H9 (cell line): ENCODE results near the gene SP4. TPM values are rescaled to one million over a fixed set of nuclear protein-coding genes. Genes with fewer than 3 reads are reported as not detected.

ENCODE experiments used
- DNase-seq: peaks from one replicate; pipeline ENCODE4 v3.0.0-alpha.2; 2017
- H2AFZ ChIP-seq: one replicate; pipeline ENCODE4 v1.6.1; 2013; ENCODE audit warnings: mild to moderate bottlenecking, low read length, control low read depth, moderate library complexity
- H2AK5ac ChIP-seq: 2 replicates; pipeline ENCODE4 v1.6.1; 2013; ENCODE audit warnings: low read length, control low read depth, mixed read lengths; ENCODE audit not compliant: insufficient read length
- H2BK120ac ChIP-seq: one replicate; pipeline ENCODE4 v1.6.1; 2013; ENCODE audit warnings: low read depth, mild to moderate bottlenecking, low read length, control low read depth, inconsistent platforms; ENCODE audit not compliant: poor library complexity, severe bottlenecking
- H2BK12ac ChIP-seq: 2 replicates; pipeline ENCODE4 v1.6.1; 2013; ENCODE audit warnings: low read length, control low read depth, mixed read lengths, low read depth; ENCODE audit not compliant: insufficient read length
- H2BK15ac ChIP-seq: 2 replicates; pipeline ENCODE4 v1.6.1; 2013; ENCODE audit warnings: low read depth, low read length, control low read depth
- H2BK20ac ChIP-seq: one replicate; pipeline ENCODE4 v1.6.1; 2013; ENCODE audit warnings: low read depth, mild to moderate bottlenecking, low read length, control low read depth, inconsistent platforms; ENCODE audit not compliant: poor library complexity, severe bottlenecking
- H2BK5ac ChIP-seq: 2 replicates; pipeline ENCODE4 v1.6.1; 2013; ENCODE audit warnings: low read length, control low read depth, mixed read lengths; ENCODE audit not compliant: insufficient read length
- H3K14ac ChIP-seq: 2 replicates; pipeline ENCODE4 v1.6.1; 2013; ENCODE audit warnings: low read length, control low read depth; ENCODE audit not compliant: insufficient read depth
- H3K18ac ChIP-seq: 2 replicates; pipeline ENCODE4 v1.6.1; 2013; ENCODE audit warnings: low read depth, mild to moderate bottlenecking, mixed read lengths, low read length, control low read depth; ENCODE audit not compliant: insufficient read length
- H3K23ac ChIP-seq: 2 replicates; pipeline ENCODE4 v1.6.1; 2013; ENCODE audit warnings: low read length, control low read depth, mixed read lengths, low read depth; ENCODE audit not compliant: insufficient read length
- H3K23me2 ChIP-seq: 2 replicates; pipeline ENCODE4 v1.6.1; 2013; ENCODE audit warnings: low read depth, mild to moderate bottlenecking, mixed read lengths, low read length, control low read depth; ENCODE audit not compliant: insufficient read length, poor library complexity, severe bottlenecking
- H3K27ac ChIP-seq: 2 replicates; pipeline ENCODE4 v1.5.1; 2013; ENCODE audit warnings: low read length, control low read depth, mixed read lengths, low read depth; ENCODE audit not compliant: insufficient read length
- H3K27me3 ChIP-seq: 2 replicates; pipeline ENCODE4 v1.6.1; 2013; ENCODE audit warnings: low read length, control low read depth, inconsistent platforms; ENCODE audit not compliant: insufficient read depth
- H3K4ac ChIP-seq: 2 replicates; pipeline ENCODE4 v1.6.1; 2013; ENCODE audit warnings: low read depth, mild to moderate bottlenecking, control low read depth, inconsistent platforms, low read length, moderate library complexity
- H3K4me1 ChIP-seq: 2 replicates; pipeline ENCODE4 v1.6.1; 2013; ENCODE audit warnings: low read length, control low read depth, inconsistent platforms; ENCODE audit not compliant: insufficient read depth
- H3K4me2 ChIP-seq: 2 replicates; pipeline ENCODE4 v1.6.1; 2013; ENCODE audit warnings: low read length, control low read depth, mixed read lengths; ENCODE audit not compliant: insufficient read length, insufficient read depth
- H3K56ac ChIP-seq: 2 replicates; pipeline ENCODE4 v1.6.1; 2013; ENCODE audit warnings: low read depth, mild to moderate bottlenecking, mixed read lengths, low read length, control low read depth; ENCODE audit not compliant: insufficient read length
- H3K79me1 ChIP-seq: 2 replicates; pipeline ENCODE4 v1.6.1; 2013; ENCODE audit warnings: low read depth, mild to moderate bottlenecking, moderate library complexity, low read length, control low read depth, inconsistent platforms; ENCODE audit not compliant: insufficient read depth, poor library complexity, severe bottlenecking
- H3K79me2 ChIP-seq: 2 replicates; pipeline ENCODE4 v1.6.1; 2013; ENCODE audit warnings: low read length, control low read depth, inconsistent platforms; ENCODE audit not compliant: insufficient read depth
- H3K9ac ChIP-seq: 2 replicates; pipeline ENCODE4 v1.6.1; 2013; ENCODE audit warnings: low read length, control low read depth, mixed read lengths; ENCODE audit not compliant: insufficient read length; ENCODE audit errors: extremely low read depth
- H3K9me3 ChIP-seq: one replicate; pipeline ENCODE4 v1.6.1; 2013; ENCODE audit warnings: low read depth, low read length, inconsistent platforms; ENCODE audit not compliant: control insufficient read depth
- H3T11ph ChIP-seq: one replicate; pipeline ENCODE4 v1.6.1; 2013; ENCODE audit warnings: mild to moderate bottlenecking, low read length, control low read depth, inconsistent platforms
- H4K20me1 ChIP-seq: one replicate; pipeline ENCODE4 v1.6.1; 2013; ENCODE audit not compliant: control insufficient read depth, insufficient read length, insufficient read depth
- H4K5ac ChIP-seq: 2 replicates; pipeline ENCODE4 v1.6.1; 2013; ENCODE audit warnings: low read depth, mild to moderate bottlenecking, mixed read lengths, low read length, control low read depth; ENCODE audit not compliant: insufficient read length
- H4K8ac ChIP-seq: replicated peaks from 2 replicates; pipeline ENCODE4 v1.6.1; 2013; ENCODE audit warnings: low read length, control low read depth, mixed read lengths, low read depth; ENCODE audit not compliant: insufficient read length
- H4K91ac ChIP-seq: 2 replicates; pipeline ENCODE4 v1.6.1; 2013; ENCODE audit warnings: low read depth, mild to moderate bottlenecking, moderate library complexity, mixed read lengths, low read length, control low read depth; ENCODE audit not compliant: insufficient read length
- H3K27ac Mint-ChIP-seq, 3 experiments: 2 replicates in 2 of 3; 3 replicates in 1 of 3; pipeline ENCODE4 v1.8.0; 2020 to 2021; ENCODE audit warnings: mixed read lengths in 3 of 3, mild to moderate bottlenecking in 1 of 3, moderate library complexity in 1 of 3
- H3K27me3 Mint-ChIP-seq: 2 replicates; pipeline ENCODE4 v1.8.0; 2021; ENCODE audit warnings: low read depth, mild to moderate bottlenecking, moderate library complexity, mixed read lengths
- H3K36me3 Mint-ChIP-seq, 3 experiments: 2 replicates in 2 of 3; 3 replicates in 1 of 3; pipeline ENCODE4 v1.8.0; 2020 to 2021; ENCODE audit warnings: low read depth in 3 of 3, mixed read lengths in 3 of 3; ENCODE audit not compliant: insufficient read depth in 1 of 3
- H3K4me1 Mint-ChIP-seq, 2 experiments: 2 replicates each; pipeline ENCODE4 v1.8.0; 2020; ENCODE audit warnings: mixed read lengths in 2 of 2
- H3K4me3 Mint-ChIP-seq, 2 experiments: 2 replicates in 1 of 2; 3 replicates in 1 of 2; pipeline ENCODE4 v1.8.0; 2020 to 2021; ENCODE audit warnings: mild to moderate bottlenecking in 2 of 2, mixed read lengths in 2 of 2, moderate library complexity in 1 of 2
- H3K9me3 Mint-ChIP-seq, 2 experiments: 2 replicates in 1 of 2; 3 replicates in 1 of 2; pipeline ENCODE4 v1.8.0; 2020; ENCODE audit warnings: mild to moderate bottlenecking in 2 of 2, mixed read lengths in 2 of 2, moderate library complexity in 1 of 2
- CTCF ChIP-seq: fragments of 200-600 bp; sonication (generic); conservative IDR thresholded peaks from 3 replicates; pipeline ENCODE4 v1.8.0; 2021; ENCODE audit warnings: antibody characterized with exemption, mild to moderate bottlenecking
- WGBS: extraction: QIAGEN DNeasy Blood & Tissue Kit; methylation state at CpG from one replicate; pipeline ENCODE4 v1.1.7; 2013; ENCODE audit warnings: missing lambda C conversion rate, low lambda C conversion rate, mixed read lengths; ENCODE audit not compliant: insufficient read length; ENCODE audit errors: extremely low coverage; 5-methylcytosine and 5-hydroxymethylcytosine counted together
- total RNA-seq: library from RNA; stranded (reverse); gene quantifications from 2 replicates; pipeline ENCODE4 v1.2.1, GENCODE V29; 2021

SP4 gene
- total RNA-seq, 1 experiment from 2014 or later: 19.4 TPM

- H4K20me1 ChIP-seq: no peaks in the 10 kb centered on the region
- H3K4ac ChIP-seq: no peak overlapping the region
- H2AFZ ChIP-seq: no peak overlapping the region
- H3K36me3 Mint-ChIP-seq: no peaks in the 10 kb centered on the region
- no peak overlapping the region for H3T11ph ChIP-seq
- H3K23ac ChIP-seq: no peak overlapping the region
- H3K79me1 ChIP-seq: no peaks in the 10 kb centered on the region
- H3K9ac ChIP-seq: no peak overlapping the region
- no peaks in the 10 kb centered on the region for H3K27me3 Mint-ChIP-seq
- no peak overlapping the region for H3K14ac ChIP-seq
- no peaks in the 10 kb centered on the region for H3K4me1 ChIP-seq
- H2BK12ac ChIP-seq: no peak overlapping the region
- no peak overlapping the region for H3K27ac Mint-ChIP-seq
- no peak for DNase-seq
- H3K23me2 ChIP-seq: no peaks in the 10 kb centered on the region
- H2AK5ac ChIP-seq: no peak overlapping the region
- no peak overlapping the region for H3K56ac ChIP-seq
- no peak for TF ChIP-seq CTCF
- no peak overlapping the region for H3K4me3 Mint-ChIP-seq
- H3K79me2 ChIP-seq: no peaks in the 10 kb centered on the region
- peaks cover 4 to 6% of the 10 kb centered on the region in 2 experiments for H3K4me1 Mint-ChIP-seq
- H3K9me3 Mint-ChIP-seq: no peaks in the 10 kb centered on the region
- H2BK20ac ChIP-seq: no peak overlapping the region
- no peaks in the 10 kb centered on the region for H3K27me3 ChIP-seq
- no peak overlapping the region for H4K5ac ChIP-seq
- H3K27ac ChIP-seq: no peak overlapping the region
- H3K4me2 ChIP-seq: no peak overlapping the region
- H3K18ac ChIP-seq: no peak overlapping the region
- H4K8ac ChIP-seq: no peak overlapping the region
- H2BK120ac ChIP-seq: no peak overlapping the region
- H2BK15ac ChIP-seq: no peak overlapping the region
- WGBS: no CpG with 5 or more reads among the region's 2 CpGs
- no peak overlapping the region for H2BK5ac ChIP-seq
- H4K91ac ChIP-seq: no peak overlapping the region
- H3K9me3 ChIP-seq: no peaks in the 10 kb centered on the region
Observed at GRCh38 chr7:21393937-21394336, 33.9 kb upstream of the SP4 start.
